IPS-15b (cell line): Measurements from ENCODE around the gene C10orf53.

Experiments
- H3K27me3 ChIP-seq: one replicate; pipeline ENCODE4 v1.6.1; 2013; ENCODE audit warnings: low read length; ENCODE audit not compliant: control insufficient read depth, insufficient read depth
- H3K36me3 ChIP-seq: one replicate; pipeline ENCODE4 v1.6.1; 2013; ENCODE audit warnings: low read length; ENCODE audit not compliant: control insufficient read depth, insufficient read depth
- H3K4me1 ChIP-seq: one replicate; pipeline ENCODE4 v1.6.1; 2013; ENCODE audit warnings: mild to moderate bottlenecking, low read length; ENCODE audit not compliant: control insufficient read depth, insufficient read depth
- H3K4me3 ChIP-seq: one replicate; pipeline ENCODE4 v1.5.1; 2013; ENCODE audit warnings: low read depth, low read length
- H3K9ac ChIP-seq: one replicate; pipeline ENCODE4 v1.6.1; 2013; ENCODE audit warnings: low read depth, mild to moderate bottlenecking, low read length
- H3K9me3 ChIP-seq: one replicate; pipeline ENCODE4 v1.6.1; 2013; ENCODE audit warnings: mild to moderate bottlenecking, low read length; ENCODE audit not compliant: control insufficient read depth, insufficient read depth

C10orf53 gene

DNA sequence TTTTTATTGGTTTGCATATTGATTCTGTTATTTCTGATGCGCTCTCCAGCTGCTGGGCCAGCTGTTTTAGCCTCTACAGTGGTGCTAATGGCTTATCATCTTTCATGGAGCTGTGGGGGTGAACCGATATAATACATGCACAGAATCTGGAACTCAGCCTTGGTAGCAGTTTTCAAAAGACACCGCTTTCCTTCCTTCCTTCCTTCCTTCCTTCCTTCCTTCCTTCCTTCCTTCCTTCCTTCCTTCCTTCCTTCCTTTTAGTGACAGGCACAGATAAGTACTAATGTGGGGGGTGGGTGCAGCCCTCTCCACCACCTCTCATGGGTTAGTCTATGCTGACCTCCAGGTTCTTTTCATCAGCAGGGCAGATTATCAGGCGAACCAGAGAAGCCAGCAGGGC, 31.9 kb upstream of the C10orf53 start:
- peaks cover 7% of the 10 kb centered on the region for H3K27me3 ChIP-seq
- no peaks in the 10 kb centered on the region for H3K9me3 ChIP-seq
- no peak overlapping the region for H3K4me3 ChIP-seq

GRCh38 chr10:49647985-49648795, 31.3 kb upstream of the C10orf53 start:
- Histone ChIP-seq H3K9me3 (no peaks in the 10 kb centered on the region), H3K36me3 (no peaks in the 10 kb centered on the region), H3K9ac (no peak overlapping the region), H3K4me1 (peaks cover 5% of the 10 kb centered on the region), H3K4me3 (no peak overlapping the region), H3K27me3 (peaks cover 7% of the 10 kb centered on the region)

More for the DNA sequence above, 31.9 kb upstream of the C10orf53 start:
- H3K36me3 ChIP-seq, result no peaks in the 10 kb centered on the region
- H3K4me1 ChIP-seq, result peaks cover 5% of the 10 kb centered on the region
- H3K9ac ChIP-seq, result no peak overlapping the region

GRCh38 chr10:49649294-49649693, 30.2 kb upstream of the C10orf53 start:
- Histone ChIP-seq H3K4me3 (no peak overlapping the region), H3K9ac (no peak overlapping the region), H3K27me3 (peaks cover 7% of the 10 kb centered on the region)

DNA sequence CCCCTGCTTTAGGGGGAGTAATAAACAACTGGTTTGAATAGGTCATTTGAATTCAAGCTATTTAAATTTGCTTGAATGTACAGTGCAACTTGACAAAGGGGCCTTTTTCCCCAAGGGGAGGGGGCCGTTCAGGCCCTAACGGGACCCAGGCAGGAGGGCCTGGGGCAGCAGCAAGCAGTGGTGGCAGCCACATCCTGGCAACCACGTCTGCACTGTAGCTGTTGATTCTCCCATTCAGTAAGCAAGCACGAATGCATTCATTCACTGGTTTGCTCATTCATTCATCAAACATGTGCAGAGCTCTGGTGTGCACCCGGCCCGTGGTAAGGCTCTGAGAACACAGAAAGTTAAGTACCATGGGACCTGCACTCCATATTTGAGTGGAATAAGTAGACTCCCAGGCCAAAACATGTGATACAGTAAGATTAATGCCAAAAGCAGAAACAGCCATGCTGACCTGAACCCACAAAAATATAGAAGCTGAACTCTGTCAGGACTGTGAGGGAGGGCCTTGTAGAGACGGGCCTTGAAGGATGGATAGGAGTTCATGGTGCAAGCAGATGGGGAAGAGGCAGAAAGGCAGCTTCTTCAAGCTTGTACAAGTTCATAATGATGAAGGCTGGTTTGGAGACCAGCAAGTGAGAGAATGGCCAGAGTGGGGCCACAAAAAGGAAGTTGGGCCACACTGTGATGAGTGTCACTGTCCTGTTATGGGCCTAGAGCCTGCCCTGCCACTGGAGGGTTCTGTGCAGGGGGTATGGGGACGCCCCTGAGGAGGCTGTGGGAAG, 29.3 kb upstream of the C10orf53 start:
- Histone ChIP-seq H3K9me3 (no peaks in the 10 kb centered on the region), H3K36me3 (no peaks in the 10 kb centered on the region), H3K9ac (no peak overlapping the region), H3K27me3 (peaks cover 7% of the 10 kb centered on the region), H3K4me1 (peaks cover 5% of the 10 kb centered on the region), H3K4me3 (no peak overlapping the region)

More at GRCh38 chr10:49649294-49649693, 30.2 kb upstream of the C10orf53 start:
- H3K36me3 ChIP-seq, result no peaks in the 10 kb centered on the region
- H3K9me3 ChIP-seq, result no peaks in the 10 kb centered on the region
- H3K4me1 ChIP-seq, result peaks cover 5% of the 10 kb centered on the region

GRCh38 chr10:49650724-49651034, 28.8 kb upstream of the C10orf53 start:
- H3K27me3 ChIP-seq, result peaks cover 7% of the 10 kb centered on the region
- H3K36me3 ChIP-seq, result no peaks in the 10 kb centered on the region
- H3K4me3 ChIP-seq, result no peak overlapping the region
- H3K4me1 ChIP-seq, result peaks cover 5% of the 10 kb centered on the region
- no peaks in the 10 kb centered on the region for H3K9me3 ChIP-seq
- no peak overlapping the region for H3K9ac ChIP-seq

- H3K9me3 ChIP-seq, result no peaks in the 10 kb centered on the region
- peaks cover 7% of the 10 kb centered on the region for H3K27me3 ChIP-seq
- H3K36me3 ChIP-seq, result no peaks in the 10 kb centered on the region
- H3K9ac ChIP-seq, result no peak overlapping the region
- peaks cover 5% of the 10 kb centered on the region for H3K4me1 ChIP-seq
- no peak overlapping the region for H3K4me3 ChIP-seq
These were observed 28.2 kb upstream of the C10orf53 start for GRCh38 chr10:49651039-49651835.

DNA sequence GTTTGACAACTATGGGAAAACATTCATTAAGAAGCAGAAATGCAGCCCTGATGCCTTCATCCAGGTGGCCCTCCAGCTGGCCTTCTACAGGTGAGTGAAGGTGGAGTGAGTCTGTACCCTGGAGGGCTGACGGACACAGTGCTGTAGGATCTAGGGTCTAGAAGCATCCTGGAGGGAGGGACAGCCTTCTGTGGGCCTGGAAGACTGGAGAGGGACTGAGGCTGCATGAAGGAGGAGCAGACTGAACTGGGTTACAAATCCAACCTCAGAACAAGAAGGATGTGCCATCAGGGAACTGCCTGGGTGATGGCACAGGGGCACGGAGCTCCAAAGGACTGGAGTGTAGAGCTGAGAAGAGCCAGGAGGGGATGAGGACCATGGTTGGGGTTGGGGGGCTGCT, 27.5 kb upstream of the C10orf53 start:
- Histone ChIP-seq H3K4me1 (peaks cover 5% of the 10 kb centered on the region), H3K36me3 (no peaks in the 10 kb centered on the region)

DNA sequence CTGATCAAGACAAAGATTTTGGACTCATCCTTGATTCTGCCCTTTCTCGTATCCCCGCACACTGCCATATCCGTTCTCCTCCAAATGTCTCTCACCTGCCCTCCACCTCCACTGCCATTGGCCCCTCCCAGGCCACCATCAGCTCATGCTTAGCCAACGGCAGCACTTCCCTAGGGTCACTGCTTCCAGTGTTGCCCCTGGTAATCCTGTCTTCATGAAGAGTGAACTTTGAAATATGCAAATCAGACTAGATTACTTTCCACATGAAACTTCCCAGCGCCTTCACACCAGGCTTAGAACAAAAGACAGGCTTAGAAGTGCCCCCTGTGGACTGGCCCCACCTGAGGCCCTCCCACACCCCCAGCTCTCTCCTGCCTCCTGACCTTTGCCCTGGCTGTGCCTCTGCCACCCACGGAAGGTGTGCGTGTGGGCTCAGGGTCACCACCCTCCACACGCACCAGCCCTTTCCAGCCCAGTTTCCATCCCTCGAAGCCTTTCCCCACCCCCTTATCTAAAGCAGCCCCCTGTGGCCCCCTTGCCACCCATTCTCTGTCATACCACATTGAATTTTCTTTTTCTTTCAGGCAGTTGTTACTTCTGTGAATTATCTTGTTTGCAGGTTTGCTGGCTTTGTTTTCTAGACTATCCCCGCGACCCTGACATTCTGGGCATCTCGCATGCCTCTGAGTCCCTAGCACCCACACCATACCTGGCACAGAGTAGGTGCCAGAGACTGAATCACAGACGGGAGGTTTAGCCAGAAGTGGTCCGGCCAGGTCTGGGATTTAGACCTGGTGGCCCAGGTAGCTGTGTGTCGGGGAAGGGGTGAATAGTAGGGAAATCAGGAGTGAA, 26.8 kb upstream of the C10orf53 start:
- H3K36me3 ChIP-seq, result no peaks in the 10 kb centered on the region
- H3K4me3 ChIP-seq, result no peak overlapping the region
- H3K9ac ChIP-seq, result no peak overlapping the region
- peaks cover 5% of the 10 kb centered on the region for H3K4me1 ChIP-seq
- H3K9me3 ChIP-seq, result no peaks in the 10 kb centered on the region
- peaks cover 12% of the 10 kb centered on the region for H3K27me3 ChIP-seq

More for the DNA sequence above, 27.5 kb upstream of the C10orf53 start:
- no peak overlapping the region for H3K4me3 ChIP-seq
- H3K9me3 ChIP-seq, result no peaks in the 10 kb centered on the region
- peaks cover 12% of the 10 kb centered on the region for H3K27me3 ChIP-seq
- no peak overlapping the region for H3K9ac ChIP-seq

GRCh38 chr10:49653273-49653929, 26.1 kb upstream of the C10orf53 start:
- Histone ChIP-seq H3K4me1 (peaks cover 5% of the 10 kb centered on the region), H3K9ac (no peak overlapping the region), H3K4me3 (no peak overlapping the region), H3K36me3 (no peaks in the 10 kb centered on the region), H3K9me3 (no peaks in the 10 kb centered on the region), H3K27me3 (peaks cover 12% of the 10 kb centered on the region)

- Histone ChIP-seq H3K4me1 (peaks cover 3% of the 10 kb centered on the region), H3K9ac (no peak overlapping the region), H3K4me3 (no peak overlapping the region)
These were observed 25.3 kb upstream of the C10orf53 start for GRCh38 chr10:49654036-49654693.

More at GRCh38 chr10:49654036-49654693, 25.3 kb upstream of the C10orf53 start:
- peaks cover 12% of the 10 kb centered on the region for H3K27me3 ChIP-seq
- no peaks in the 10 kb centered on the region for H3K36me3 ChIP-seq
- H3K9me3 ChIP-seq, result no peaks in the 10 kb centered on the region
